Liver (tissue), 9 donors: Measurements from ENCODE around the gene ATM. TPM values are rescaled to one million over a fixed set of nuclear protein-coding genes. Genes with fewer than 3 reads are reported as not detected.
"Not testable (repeated sequence)": the region's sequence is repeated elsewhere in the genome, so short reads cannot be mapped to it uniquely, and the experiment has no call there.

Source experiments
- DNase-seq: peaks from one replicate; pipeline ENCODE4 v3.0.0-alpha.2; 2017; ENCODE audit warnings: low spot score
- H3K27ac ChIP-seq, 2 donors: one replicate each; pipeline ENCODE4 v1.7.0; 2013; ENCODE audit warnings: inconsistent platforms in 2 of 2, low read length in 2 of 2, control low read depth in 1 of 2, low read depth in 1 of 2, mild to moderate bottlenecking in 1 of 2
- H3K27me3 ChIP-seq, 4 donors: one replicate each; pipeline versions ENCODE4 v1.6.1 to v1.7.0; 2013; ENCODE audit warnings: low read length in 3 of 4, inconsistent platforms in 1 of 4, mild to moderate bottlenecking in 1 of 4, moderate library complexity in 1 of 4; ENCODE audit not compliant: control insufficient read depth in 4 of 4, insufficient read depth in 4 of 4
- H3K36me3 ChIP-seq, 4 donors: one replicate each; pipeline versions ENCODE4 v1.6.1 to v1.7.0; 2013; ENCODE audit warnings: low read length in 3 of 4, mild to moderate bottlenecking in 3 of 4, low read depth in 1 of 4, moderate library complexity in 1 of 4; ENCODE audit not compliant: control insufficient read depth in 4 of 4, insufficient read depth in 3 of 4
- H3K4me1 ChIP-seq, 4 donors: one replicate each; pipeline versions ENCODE4 v1.6.1 to v1.7.0; 2013; ENCODE audit warnings: low read length in 3 of 4, mild to moderate bottlenecking in 3 of 4, moderate library complexity in 1 of 4; ENCODE audit not compliant: control insufficient read depth in 4 of 4, insufficient read depth in 4 of 4
- H3K4me3 ChIP-seq, 3 donors: one replicate each; pipeline versions ENCODE4 v1.6.1 to v1.7.0; 2013; ENCODE audit warnings: low read length in 3 of 3, control low read depth in 1 of 3, low read depth in 1 of 3, mild to moderate bottlenecking in 1 of 3
- H3K9ac ChIP-seq, 2 donors: one replicate each; pipeline ENCODE4 v1.7.0; 2013; ENCODE audit warnings: low read length in 2 of 2, mild to moderate bottlenecking in 2 of 2, moderate library complexity in 2 of 2, control low read depth in 1 of 2, low read depth in 1 of 2
- H3K9me3 ChIP-seq, 4 donors: one replicate each; pipeline versions ENCODE4 v1.6.1 to v1.7.0; 2013; ENCODE audit warnings: low read length in 3 of 4; ENCODE audit not compliant: control insufficient read depth in 4 of 4
- EGR1 ChIP-seq, 2 donors: IDR thresholded peaks; 2 replicates each; pipeline ENCODE4 v1.6.1; 2016 to 2018; ENCODE audit warnings: antibody characterized with exemption in 2 of 2, low read depth in 2 of 2
- FOXA1 ChIP-seq: IDR thresholded peaks from 2 replicates; pipeline ENCODE4 v1.6.1; 2016; ENCODE audit warnings: antibody characterized with exemption
- GABPA ChIP-seq, 2 donors: IDR thresholded peaks in 1 of 2; conservative IDR thresholded peaks in 1 of 2; 2 replicates each; pipeline ENCODE4 v1.6.1; 2016; ENCODE audit warnings: antibody characterized with exemption in 2 of 2, mild to moderate bottlenecking in 1 of 2, moderate library complexity in 1 of 2
- HNF4A ChIP-seq, 2 donors: conservative IDR thresholded peaks; 2 replicates each; pipeline ENCODE4 v1.6.1; 2016; ENCODE audit warnings: antibody characterized with exemption in 2 of 2, mild to moderate bottlenecking in 2 of 2
- HNF4G ChIP-seq: IDR thresholded peaks from 2 replicates; pipeline ENCODE4 v1.6.1; 2016; ENCODE audit warnings: antibody characterized with exemption
- JUND ChIP-seq, 2 donors: IDR thresholded peaks; 2 replicates each; pipeline ENCODE4 v1.6.1; 2016; ENCODE audit warnings: antibody characterized with exemption in 2 of 2
- NR2F2 ChIP-seq: IDR thresholded peaks from 2 replicates; pipeline ENCODE4 v1.6.1; 2016; ENCODE audit warnings: antibody characterized with exemption
- RAD21 ChIP-seq, 2 donors: IDR thresholded peaks; 2 replicates each; pipeline ENCODE4 v1.6.1; 2016; ENCODE audit warnings: antibody characterized with exemption in 2 of 2, mild to moderate bottlenecking in 2 of 2
- SP1 ChIP-seq: IDR thresholded peaks from 2 replicates; pipeline ENCODE4 v1.6.1; 2018; ENCODE audit warnings: antibody characterized with exemption, mild to moderate bottlenecking
- TAF1 ChIP-seq: conservative IDR thresholded peaks from 2 replicates; pipeline ENCODE4 v1.6.1; 2016; ENCODE audit warnings: antibody characterized with exemption, mild to moderate bottlenecking
- WGBS: extraction: QIAGEN DNeasy Blood & Tissue Kit; methylation state at CpG from one replicate; pipeline ENCODE4 v1.1.7; 2013; 5-methylcytosine and 5-hydroxymethylcytosine counted together
- polyA plus RNA-seq, 2 donors: library from polyadenylated mRNA; stranded (reverse) in 1 of 2; unstranded in 1 of 2; fragments of 200-250 nt in 1 of 2; fragments of >200 nt in 1 of 2; fragmentation: Nextera tagmentation in 1 of 2; extraction: Ambion mirVana in 1 of 2; gene quantifications; one replicate each; pipeline versions ENCODE4 v1.2.1 to v1.2.3, GENCODE V29; 2013 to 2015
- total RNA-seq, 2 donors: library from RNA; depleted of rRNA; stranded (reverse); fragments of >200 nt; gene quantifications; one replicate each; pipeline ENCODE4 v1.2.3, GENCODE V29; 2014
- TF ChIP-seq, protein P1 (sequence below): IDR thresholded peaks from 2 replicates; pipeline ENCODE4 v1.6.1; 2016; ENCODE audit warnings: antibody characterized with exemption
- TF ChIP-seq, protein P2 (sequence below): IDR thresholded peaks from 2 replicates; pipeline ENCODE4 v1.6.1; 2016; ENCODE audit warnings: antibody characterized with exemption, mild to moderate bottlenecking
- donor health status: healthy.
- donor health status: healthy.
- donor health status: healthy.
- donor health status: healthy.
- donor health status: healthy.

ATM gene
- total and polyA plus RNA-seq, 4 donors, result 9.9 to 65.7 (median 20.9) TPM

DNA sequence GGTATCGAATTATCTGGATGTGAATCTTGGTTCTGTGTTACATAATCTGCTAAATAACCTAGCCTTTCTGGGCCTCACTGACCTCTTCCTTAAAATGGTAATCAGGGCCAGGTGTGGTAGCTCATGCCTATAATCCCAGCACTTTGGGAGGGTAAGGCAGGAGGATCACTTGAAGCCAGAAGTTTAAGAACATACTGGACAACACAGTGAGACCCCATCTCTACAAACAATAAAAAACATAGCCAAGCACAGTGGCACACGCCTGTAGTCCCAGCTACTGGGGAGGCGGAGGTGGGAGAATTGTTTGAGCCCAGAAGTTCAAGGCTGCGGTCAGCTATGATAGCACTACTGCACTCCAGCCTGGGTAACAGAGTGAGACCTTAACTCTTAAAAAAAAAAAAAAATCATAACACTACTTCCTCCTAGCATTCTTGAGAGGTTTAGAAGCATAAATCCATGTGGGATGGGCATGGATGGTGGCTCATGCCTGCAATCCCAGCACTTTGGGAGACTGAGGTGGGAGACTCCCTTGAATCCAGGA, 171.9 kb downstream of the ATM start:
- no peak for TF ChIP-seq TAF1
- no peak for TF ChIP-seq RAD21 (IDR thresholded peaks at IDR 0.05)
- no peak for TF ChIP-seq EGR1 (IDR thresholded peaks at IDR 0.05; ENCODE audit: low read depth in 2 of 2)
- TF ChIP-seq, protein P1, sequence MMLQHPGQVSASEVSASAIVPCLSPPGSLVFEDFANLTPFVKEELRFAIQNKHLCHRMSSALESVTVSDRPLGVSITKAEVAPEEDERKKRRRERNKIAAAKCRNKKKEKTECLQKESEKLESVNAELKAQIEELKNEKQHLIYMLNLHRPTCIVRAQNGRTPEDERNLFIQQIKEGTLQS, result no peak
- H3K27me3 ChIP-seq, result no peaks in the 10 kb centered on the region
- no peak for DNase-seq
- H3K36me3 ChIP-seq, result no peaks in the 10 kb centered on the region
- H3K9me3 ChIP-seq, result no peaks in the 10 kb centered on the region
- H3K4me3 ChIP-seq, result no peak overlapping the region
- H3K9ac ChIP-seq, result no peak overlapping the region
- WGBS, result 94% methylated on average over 4 of the region's 4 CpGs
- H3K27ac ChIP-seq, result no peak overlapping the region
- no peaks in the 10 kb centered on the region for H3K4me1 ChIP-seq

DNA sequence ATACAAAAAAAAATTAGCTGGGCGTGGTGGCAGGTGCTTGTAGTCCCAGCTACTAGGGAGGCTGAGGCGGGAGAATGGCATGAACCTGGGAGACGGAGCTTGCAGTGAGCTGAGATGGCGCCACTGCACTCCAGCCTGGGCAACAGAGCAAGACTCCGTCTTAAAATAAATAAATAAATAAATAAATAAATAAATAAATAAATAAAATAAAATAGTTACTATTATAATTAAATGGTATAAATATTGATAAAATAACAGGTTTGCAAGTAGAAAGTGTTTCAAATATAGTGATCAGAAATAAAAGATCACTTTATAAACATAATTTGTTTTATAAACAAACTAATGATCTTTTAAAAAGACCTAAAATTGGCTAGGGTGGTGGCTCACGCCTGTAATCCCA, 173.8 kb downstream of the ATM start:
- not testable (repeated sequence) for H3K27me3 ChIP-seq, H3K9ac ChIP-seq, H3K4me3 ChIP-seq, H3K4me1 ChIP-seq, H3K27ac ChIP-seq, H3K36me3 ChIP-seq, DNase-seq, H3K9me3 ChIP-seq
- 95% methylated on average over 6 of the region's 6 CpGs for WGBS

DNA sequence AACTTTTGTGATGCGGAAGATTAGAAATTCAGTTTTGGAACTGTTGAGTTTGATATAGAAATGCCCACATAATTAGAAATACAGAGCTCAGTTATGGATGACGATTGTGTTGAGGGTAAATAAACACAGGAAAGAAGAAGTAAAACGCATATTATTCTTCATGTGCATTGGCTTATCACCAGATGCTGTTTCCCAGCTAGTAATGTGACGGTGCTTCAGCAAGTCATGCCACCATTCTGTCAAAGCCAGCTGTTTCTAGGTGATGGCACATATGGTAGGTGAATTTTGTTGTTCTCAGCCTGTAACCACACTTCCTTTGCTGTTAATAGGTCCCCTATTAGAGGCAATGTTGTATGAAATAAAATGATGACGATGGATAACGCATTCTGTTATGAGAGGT, 175.6 kb downstream of the ATM start:
- no peak for TF ChIP-seq RAD21 (IDR thresholded peaks at IDR 0.05)
- TF ChIP-seq HNF4A (conservative IDR thresholded peaks at IDR 0.05), result no peak
- TF ChIP-seq, protein P2, sequence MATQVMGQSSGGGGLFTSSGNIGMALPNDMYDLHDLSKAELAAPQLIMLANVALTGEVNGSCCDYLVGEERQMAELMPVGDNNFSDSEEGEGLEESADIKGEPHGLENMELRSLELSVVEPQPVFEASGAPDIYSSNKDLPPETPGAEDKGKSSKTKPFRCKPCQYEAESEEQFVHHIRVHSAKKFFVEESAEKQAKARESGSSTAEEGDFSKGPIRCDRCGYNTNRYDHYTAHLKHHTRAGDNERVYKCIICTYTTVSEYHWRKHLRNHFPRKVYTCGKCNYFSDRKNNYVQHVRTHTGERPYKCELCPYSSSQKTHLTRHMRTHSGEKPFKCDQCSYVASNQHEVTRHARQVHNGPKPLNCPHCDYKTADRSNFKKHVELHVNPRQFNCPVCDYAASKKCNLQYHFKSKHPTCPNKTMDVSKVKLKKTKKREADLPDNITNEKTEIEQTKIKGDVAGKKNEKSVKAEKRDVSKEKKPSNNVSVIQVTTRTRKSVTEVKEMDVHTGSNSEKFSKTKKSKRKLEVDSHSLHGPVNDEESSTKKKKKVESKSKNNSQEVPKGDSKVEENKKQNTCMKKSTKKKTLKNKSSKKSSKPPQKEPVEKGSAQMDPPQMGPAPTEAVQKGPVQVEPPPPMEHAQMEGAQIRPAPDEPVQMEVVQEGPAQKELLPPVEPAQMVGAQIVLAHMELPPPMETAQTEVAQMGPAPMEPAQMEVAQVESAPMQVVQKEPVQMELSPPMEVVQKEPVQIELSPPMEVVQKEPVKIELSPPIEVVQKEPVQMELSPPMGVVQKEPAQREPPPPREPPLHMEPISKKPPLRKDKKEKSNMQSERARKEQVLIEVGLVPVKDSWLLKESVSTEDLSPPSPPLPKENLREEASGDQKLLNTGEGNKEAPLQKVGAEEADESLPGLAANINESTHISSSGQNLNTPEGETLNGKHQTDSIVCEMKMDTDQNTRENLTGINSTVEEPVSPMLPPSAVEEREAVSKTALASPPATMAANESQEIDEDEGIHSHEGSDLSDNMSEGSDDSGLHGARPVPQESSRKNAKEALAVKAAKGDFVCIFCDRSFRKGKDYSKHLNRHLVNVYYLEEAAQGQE, result no peak
- TF ChIP-seq FOXA1, result no peak
- no peak for TF ChIP-seq NR2F2
- TF ChIP-seq HNF4G, result no peak
- no peak for TF ChIP-seq EGR1 (IDR thresholded peaks at IDR 0.05; ENCODE audit: low read depth in 2 of 2)
- TF ChIP-seq JUND (IDR thresholded peaks at IDR 0.05), result no peak
- no peak for TF ChIP-seq SP1
- TF ChIP-seq TAF1, result no peak
- no peak for TF ChIP-seq GABPA (IDR thresholded peaks at IDR 0.05 in 1 of 2, conservative IDR thresholded peaks at IDR 0.05 in 1 of 2)
- DNase-seq, result no peak
- 88% methylated on average over 6 of the region's 6 CpGs for WGBS
- no peak overlapping the region for H3K4me3 ChIP-seq
- no peaks in the 10 kb centered on the region for H3K27me3 ChIP-seq
- no peak overlapping the region for H3K27ac ChIP-seq
- no peaks in the 10 kb centered on the region for H3K4me1 ChIP-seq
- H3K9ac ChIP-seq, result no peak overlapping the region
- no peaks in the 10 kb centered on the region for H3K36me3 ChIP-seq
- no peaks in the 10 kb centered on the region for H3K9me3 ChIP-seq
